Measurements from ENCODE around the gene GPR3.

Gene GPR3

DNA sequence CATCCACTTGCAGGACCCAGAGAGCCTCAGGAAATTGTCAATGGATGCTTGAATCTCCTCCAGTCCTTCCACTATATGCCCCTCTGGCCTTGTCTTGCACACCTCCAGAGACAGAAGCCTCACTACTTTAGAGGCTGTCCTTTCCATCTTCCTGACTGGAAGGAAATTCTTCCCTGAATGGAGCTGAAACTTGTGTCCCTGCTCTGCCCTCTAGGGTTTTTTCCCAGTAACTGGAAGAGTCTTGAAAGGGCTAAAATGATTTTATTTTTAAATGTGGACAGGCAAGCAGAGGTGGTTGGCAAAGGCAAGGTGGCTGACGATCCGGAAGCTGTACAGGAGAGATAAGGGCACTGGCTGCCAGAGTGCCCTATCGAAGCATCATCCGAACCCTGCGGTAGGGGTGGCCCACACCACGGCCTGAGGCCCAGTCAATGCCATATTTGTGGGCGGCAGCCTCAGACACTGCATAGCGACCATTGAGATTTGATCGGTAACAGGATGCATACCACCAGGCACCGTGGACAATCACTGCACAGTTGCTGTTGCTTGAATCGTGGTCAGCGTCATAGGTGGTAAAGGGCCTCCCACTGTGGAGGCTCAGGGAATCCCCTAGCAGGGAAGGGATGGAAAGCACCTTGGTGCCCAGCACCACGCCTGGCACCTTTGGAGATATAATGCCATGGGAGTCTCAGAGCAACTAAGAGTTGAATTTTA is 23.4 kb upstream of the GPR3 start:
- no peak for ATAC-seq (ENCODE audit: insufficient read depth, low read depth)
- no peak overlapping the region for H3K4me2 ChIP-seq (ENCODE audit: insufficient read depth, low read length)
- no peak for TF ChIP-seq EZH2 (IDR thresholded peaks at IDR 0.05; ENCODE audit: borderline replicate concordance, low read depth, low read length, severe bottlenecking)
- TF ChIP-seq, protein P1, sequence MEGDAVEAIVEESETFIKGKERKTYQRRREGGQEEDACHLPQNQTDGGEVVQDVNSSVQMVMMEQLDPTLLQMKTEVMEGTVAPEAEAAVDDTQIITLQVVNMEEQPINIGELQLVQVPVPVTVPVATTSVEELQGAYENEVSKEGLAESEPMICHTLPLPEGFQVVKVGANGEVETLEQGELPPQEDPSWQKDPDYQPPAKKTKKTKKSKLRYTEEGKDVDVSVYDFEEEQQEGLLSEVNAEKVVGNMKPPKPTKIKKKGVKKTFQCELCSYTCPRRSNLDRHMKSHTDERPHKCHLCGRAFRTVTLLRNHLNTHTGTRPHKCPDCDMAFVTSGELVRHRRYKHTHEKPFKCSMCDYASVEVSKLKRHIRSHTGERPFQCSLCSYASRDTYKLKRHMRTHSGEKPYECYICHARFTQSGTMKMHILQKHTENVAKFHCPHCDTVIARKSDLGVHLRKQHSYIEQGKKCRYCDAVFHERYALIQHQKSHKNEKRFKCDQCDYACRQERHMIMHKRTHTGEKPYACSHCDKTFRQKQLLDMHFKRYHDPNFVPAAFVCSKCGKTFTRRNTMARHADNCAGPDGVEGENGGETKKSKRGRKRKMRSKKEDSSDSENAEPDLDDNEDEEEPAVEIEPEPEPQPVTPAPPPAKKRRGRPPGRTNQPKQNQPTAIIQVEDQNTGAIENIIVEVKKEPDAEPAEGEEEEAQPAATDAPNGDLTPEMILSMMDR (IDR thresholded peaks at IDR 0.05; ENCODE audit: borderline replicate concordance, extremely low read depth, low read length, poor library complexity, severe bottlenecking): no peak

DNA sequence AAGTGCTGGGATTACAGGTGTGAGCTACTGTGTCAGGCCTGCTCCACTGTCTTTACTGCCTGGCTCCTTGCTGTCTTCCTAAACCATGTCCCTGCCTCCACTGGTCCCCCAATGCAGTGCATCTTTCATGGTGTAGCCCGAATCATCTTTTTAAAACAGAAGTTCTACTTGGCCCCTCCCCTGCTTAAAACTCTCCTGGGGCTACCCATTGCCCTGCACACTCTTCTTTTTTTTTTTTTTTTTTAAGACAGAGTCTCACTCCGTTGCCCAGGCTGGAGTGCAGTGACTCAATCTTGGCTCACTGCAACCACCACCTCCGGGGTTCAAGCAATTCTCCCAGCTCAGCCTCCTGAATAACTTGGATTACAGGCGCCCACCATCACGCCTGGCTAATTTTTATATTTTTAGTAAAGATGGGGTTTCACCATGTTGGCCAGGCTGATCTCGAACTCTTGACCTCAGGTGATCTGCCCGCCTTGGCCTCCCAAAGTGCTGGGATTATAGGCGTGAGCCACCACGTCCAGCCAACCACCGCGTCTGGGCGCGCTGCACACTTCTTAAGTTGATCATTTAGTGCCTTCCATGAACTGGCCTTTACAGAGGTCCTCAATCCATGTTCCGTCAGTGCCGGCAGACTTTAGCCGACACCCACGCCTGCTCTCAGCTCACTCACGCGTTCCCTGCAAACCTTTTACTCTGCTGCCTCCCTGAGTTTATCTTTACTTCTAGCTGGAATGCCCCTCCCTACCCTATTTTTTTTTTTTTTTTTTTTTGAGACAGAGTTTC is 20.2 kb upstream of the GPR3 start:
- no peaks in the 10 kb centered on the region for H3K4me1 ChIP-seq (ENCODE audit: insufficient read depth, low read length)
- TF ChIP-seq EZH2 (IDR thresholded peaks at IDR 0.05; ENCODE audit: borderline replicate concordance, low read depth, low read length, severe bottlenecking): no peak
- TF ChIP-seq, protein P1 (IDR thresholded peaks at IDR 0.05; ENCODE audit: borderline replicate concordance, extremely low read depth, low read length, poor library complexity, severe bottlenecking): no peak
- no peaks in the 10 kb centered on the region for H4K20me1 ChIP-seq (ENCODE audit: insufficient read depth, low read length)
- no peak overlapping the region for H3K27ac ChIP-seq (ENCODE audit: low read length)
- no peak overlapping the region for H3K4me3 ChIP-seq (ENCODE audit: low read depth in 1 of 2, low read length in 2 of 2)
- no peaks in the 10 kb centered on the region for H3K79me2 ChIP-seq (ENCODE audit: insufficient read depth, low read length)
- H3K36me3 ChIP-seq (ENCODE audit: insufficient read depth, low read length): no peaks in the 10 kb centered on the region
- H3K9ac ChIP-seq (ENCODE audit: low read depth, low read length): no peak overlapping the region
- DNase-seq (no peak), ATAC-seq (ENCODE audit: insufficient read depth, low read depth) (no peak)
- no peak overlapping the region for H3K4me2 ChIP-seq (ENCODE audit: insufficient read depth, low read length)
- no peak overlapping the region for H2AFZ ChIP-seq (ENCODE audit: low read depth, low read length)
- peaks cover 19% of the 10 kb centered on the region for H3K27me3 ChIP-seq (ENCODE audit: insufficient read depth, low read length, poor library complexity)
- no peaks in the 10 kb centered on the region for H3K9me3 ChIP-seq (ENCODE audit: insufficient read depth, low read length, severe bottlenecking)

More for the DNA sequence above, 23.4 kb upstream of the GPR3 start:
- H3K9ac ChIP-seq (ENCODE audit: low read depth, low read length): no peak overlapping the region
- H4K20me1 ChIP-seq (ENCODE audit: insufficient read depth, low read length): no peaks in the 10 kb centered on the region
- H3K79me2 ChIP-seq (ENCODE audit: insufficient read depth, low read length): no peaks in the 10 kb centered on the region
- H3K9me3 ChIP-seq (ENCODE audit: insufficient read depth, low read length, severe bottlenecking): no peaks in the 10 kb centered on the region
- H3K4me1 ChIP-seq (ENCODE audit: insufficient read depth, low read length): peaks cover 27% of the 10 kb centered on the region
- no peak overlapping the region for H2AFZ ChIP-seq (ENCODE audit: low read depth, low read length)
- H3K4me3 ChIP-seq (ENCODE audit: low read depth in 1 of 2, low read length in 2 of 2): no peak overlapping the region
- no peaks in the 10 kb centered on the region for H3K36me3 ChIP-seq (ENCODE audit: insufficient read depth, low read length)
- DNase-seq: no peak
- peaks cover 36% of the 10 kb centered on the region for H3K27me3 ChIP-seq (ENCODE audit: insufficient read depth, low read length, poor library complexity)
- H3K27ac ChIP-seq (ENCODE audit: low read length): no peak overlapping the region

DNA sequence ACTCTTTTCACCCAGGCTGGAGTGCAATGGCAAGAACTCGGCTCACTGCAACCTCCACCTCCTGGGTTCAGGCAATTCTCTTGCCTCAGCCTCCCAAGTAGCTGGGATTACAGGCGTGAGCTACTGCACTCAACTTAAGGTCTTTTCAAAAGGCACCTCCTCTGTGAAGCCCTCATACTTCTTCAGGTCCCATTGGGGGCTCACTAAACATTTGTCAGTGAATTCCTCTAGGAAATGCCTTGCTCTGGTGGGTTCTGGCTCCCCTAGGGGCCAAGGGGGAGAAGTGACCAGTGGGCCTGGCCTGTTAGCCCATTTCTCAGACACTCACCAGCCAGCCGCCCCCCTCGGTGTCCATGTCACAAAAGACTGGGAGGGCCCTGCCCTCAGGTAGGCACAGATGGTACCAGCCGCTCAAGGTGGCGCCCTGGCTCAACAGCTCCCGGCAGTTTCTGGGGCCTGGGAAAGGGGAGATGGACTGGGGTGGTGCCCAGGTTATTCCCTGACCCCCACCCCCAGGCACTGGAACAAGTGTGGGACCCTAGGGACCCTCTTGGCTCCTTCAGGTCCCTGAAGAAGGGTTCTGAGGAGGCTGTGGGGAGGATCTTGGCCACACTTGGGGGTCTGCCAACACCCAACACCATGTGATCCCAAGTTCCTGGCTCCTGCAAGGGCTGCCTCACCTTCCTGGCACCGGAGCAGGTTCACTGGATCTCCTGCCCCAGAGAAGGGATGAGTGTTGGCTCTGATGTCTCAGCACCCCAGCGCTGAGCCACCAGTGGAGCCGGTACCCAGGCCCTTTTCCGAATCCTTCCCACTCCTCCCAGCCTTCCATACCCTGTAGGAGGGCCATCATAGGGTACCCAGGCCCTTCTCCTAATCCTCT is 19.4 kb upstream of the GPR3 start:
- Histone ChIP-seq H3K4me1 (ENCODE audit: insufficient read depth, low read length) (no peaks in the 10 kb centered on the region), H4K20me1 (ENCODE audit: insufficient read depth, low read length) (no peaks in the 10 kb centered on the region), H3K79me2 (ENCODE audit: insufficient read depth, low read length) (no peaks in the 10 kb centered on the region), H3K9me3 (ENCODE audit: insufficient read depth, low read length, severe bottlenecking) (no peaks in the 10 kb centered on the region), H3K27me3 (ENCODE audit: insufficient read depth, low read length, poor library complexity) (peaks cover 11% of the 10 kb centered on the region), H3K4me3 (ENCODE audit: low read depth in 1 of 2, low read length in 2 of 2) (no peak overlapping the region), H3K36me3 (ENCODE audit: insufficient read depth, low read length) (no peaks in the 10 kb centered on the region), H3K9ac (ENCODE audit: low read depth, low read length) (no peak overlapping the region), H2AFZ (ENCODE audit: low read depth, low read length) (no peak overlapping the region), H3K27ac (ENCODE audit: low read length) (no peak overlapping the region), H3K4me2 (ENCODE audit: insufficient read depth, low read length) (no peak overlapping the region)
- no peak for ATAC-seq (ENCODE audit: insufficient read depth, low read depth)
- no peak for DNase-seq
- no peak for TF ChIP-seq EZH2 (IDR thresholded peaks at IDR 0.05; ENCODE audit: borderline replicate concordance, low read depth, low read length, severe bottlenecking)
- TF ChIP-seq, protein P1 (IDR thresholded peaks at IDR 0.05; ENCODE audit: borderline replicate concordance, extremely low read depth, low read length, poor library complexity, severe bottlenecking): peak; percentile 34
